HCT116 (cell line): ENCODE results near the gene COL4A4. TPM values are rescaled to one million over a fixed set of nuclear protein-coding genes. Genes with fewer than 3 reads are reported as not detected.

Experiments used
- ATAC-seq: fragments of 200-7000 bp; cut with Tn5 transposase; 2 replicates; pipeline ENCODE4 v1.9.1; 2020; ENCODE audit warnings: mild to moderate bottlenecking, moderate library complexity
- BruUV-seq: library from RNA; stranded (reverse); fragments of 400-500 nt; replicated peaks from 2 replicates; lab custom pipeline; 2021; lab: Mats Ljungman, UMichigan
- CTCF ChIA-PET: fragments of 300-600 bp; sonication (Branson Sonifier 250); formaldehyde crosslinking; loops from one replicate; lab custom pipeline; 2021; ENCODE audit warnings: antibody characterized with exemption; lab: Charles Lee
- POLR2A ChIA-PET: fragments of 300-600, 350-600 bp; sonication (Branson Sonifier 250); formaldehyde crosslinking; loops from one replicate; lab custom pipeline; 2021; ENCODE audit warnings: antibody characterized with exemption; lab: Charles Lee
- RAD21 ChIA-PET, 2 experiments: fragments of 300-600 bp; sonication (Branson Sonifier 250); formaldehyde crosslinking; loops; one replicate each; lab custom pipeline; 2023; ENCODE audit warnings: low total read pairs in 2 of 2; ENCODE audit not compliant: uncharacterized antibody in 2 of 2, unreplicated experiment in 2 of 2, low non-redundant PET in 1 of 2; lab: Charles Lee
- DNase-seq: peaks from one replicate; pipeline ENCODE4 v3.0.0-alpha.2; 2010; ENCODE audit warnings: low read depth, low spot score
- H2AFZ ChIP-seq: fragments of 200-600 bp; shearing (Covaris generic), sonication (generic); 2 replicates; pipeline ENCODE4 v1.6.1; 2017; ENCODE audit warnings: low read depth, mixed run types, mixed read lengths, antibody characterized with exemption, low read length; ENCODE audit not compliant: poor library complexity, severe bottlenecking
- H3K27ac ChIP-seq: 2 replicates; pipeline ENCODE4 v1.5.1; 2012; ENCODE audit warnings: low read depth, low read length
- H3K27me3 ChIP-seq: fragments of 200-600 bp; sonication (generic); 2 replicates; pipeline ENCODE4 v1.6.1; 2016; ENCODE audit warnings: mixed run types, low read length, mixed read lengths; ENCODE audit not compliant: insufficient read depth
- H3K36me3 ChIP-seq, 2 experiments: fragments of 200-500 bp in 1 of 2; fragments of 200-600 bp in 1 of 2; sonication (Bioruptor generic) in 1 of 2; sonication (generic) in 1 of 2; 2 replicates each; pipeline versions ENCODE4 v1.5.1 to v1.6.1; 2014 to 2016; ENCODE audit warnings: low read length in 2 of 2, inconsistent platforms in 1 of 2, mixed read lengths in 1 of 2, mixed run types in 1 of 2; ENCODE audit not compliant: insufficient read depth in 2 of 2, control insufficient read depth in 1 of 2
- H3K4me1 ChIP-seq, 2 experiments: fragments of 200-600 bp in 1 of 2; sonication (generic) in 1 of 2; 2 replicates each; pipeline versions ENCODE4 v1.5.1 to v1.6.1; 2012 to 2017; ENCODE audit warnings: low read length in 2 of 2, inconsistent platforms in 1 of 2, mild to moderate bottlenecking in 1 of 2, mixed read lengths in 1 of 2, mixed run types in 1 of 2, moderate library complexity in 1 of 2; ENCODE audit not compliant: insufficient read depth in 2 of 2, control insufficient read depth in 1 of 2
- H3K4me2 ChIP-seq: fragments of 200-600 bp; sonication (generic); 2 replicates; pipeline ENCODE4 v1.6.1; 2017; ENCODE audit warnings: mixed run types, low read length, mixed read lengths
- H3K4me3 ChIP-seq, 2 experiments: fragments of 200-600 bp in 1 of 2; sonication (generic) in 1 of 2; replicated peaks in 1 of 2; 2 replicates each; pipeline ENCODE4 v1.5.1; 2011 to 2016; ENCODE audit warnings: low read length in 2 of 2, control low read depth in 1 of 2, low read depth in 1 of 2, mild to moderate bottlenecking in 1 of 2, mixed read lengths in 1 of 2, mixed run types in 1 of 2
- H3K79me2 ChIP-seq: fragments of 200-600 bp; sonication (generic); 2 replicates; pipeline ENCODE4 v1.6.1; 2017; ENCODE audit warnings: mild to moderate bottlenecking, mixed run types, low read length, moderate library complexity, mixed read lengths; ENCODE audit not compliant: insufficient read depth
- H3K9ac ChIP-seq: fragments of 200-600 bp; sonication (generic); 2 replicates; pipeline ENCODE4 v1.6.1; 2016; ENCODE audit warnings: low read length, mixed read lengths
- H3K9me2 ChIP-seq: fragments of 200-600 bp; sonication (generic), shearing (Covaris generic); 2 replicates; pipeline ENCODE4 v1.6.1; 2017; ENCODE audit warnings: mixed run types, mild to moderate bottlenecking, moderate library complexity; ENCODE audit not compliant: insufficient read depth
- H3K9me3 ChIP-seq, 2 experiments: fragments of 200-500 bp in 1 of 2; fragments of 200-600 bp in 1 of 2; sonication (Bioruptor generic) in 1 of 2; sonication (generic) in 1 of 2; 2 replicates each; pipeline ENCODE4 v1.6.1; 2014 to 2017; ENCODE audit warnings: low read length in 2 of 2, mixed read lengths in 2 of 2, inconsistent platforms in 1 of 2, low read depth in 1 of 2, mild to moderate bottlenecking in 1 of 2, mixed run types in 1 of 2, moderate library complexity in 1 of 2; ENCODE audit not compliant: control insufficient read depth in 1 of 2, insufficient read depth in 1 of 2
- H4K20me1 ChIP-seq: fragments of 200-600 bp; sonication (generic), shearing (Covaris generic); 2 replicates; pipeline ENCODE4 v1.6.1; 2017; ENCODE audit warnings: mixed run types, mild to moderate bottlenecking, moderate library complexity; ENCODE audit not compliant: insufficient read depth
- EGR1 ChIP-seq: IDR thresholded peaks from 2 replicates; pipeline ENCODE4 v1.6.1; 2012; ENCODE audit warnings: low read depth
- ELF1 ChIP-seq: IDR thresholded peaks from 2 replicates; pipeline ENCODE4 v1.6.1; 2012; ENCODE audit warnings: low read depth, borderline replicate concordance
- EZH2phosphoT487 ChIP-seq: fragments of 200-600 bp; IDR thresholded peaks from 2 replicates; pipeline ENCODE4 v1.6.1; 2018; ENCODE audit warnings: antibody characterized with exemption, borderline replicate concordance
- JUND ChIP-seq: IDR thresholded peaks from 2 replicates; pipeline ENCODE4 v1.6.1; 2012
- POLR2A ChIP-seq: IDR thresholded peaks from 2 replicates; pipeline ENCODE4 v1.7.0; 2011; ENCODE audit warnings: borderline replicate concordance; ENCODE audit not compliant: insufficient read depth, insufficient read length; ENCODE audit errors: extremely low read depth
- POLR2AphosphoS5 ChIP-seq: IDR thresholded peaks from 2 replicates; pipeline ENCODE4 v1.6.1; 2011; ENCODE audit warnings: mild to moderate bottlenecking, low read depth, low read length, moderate library complexity
- SIN3A ChIP-seq: IDR thresholded peaks from 2 replicates; pipeline ENCODE4 v1.6.1; 2012; ENCODE audit warnings: low read depth
- SRF ChIP-seq: IDR thresholded peaks from 2 replicates; pipeline ENCODE4 v1.6.1; 2012; ENCODE audit warnings: low read depth
- TCF7L2 ChIP-seq: IDR thresholded peaks from 2 replicates; pipeline ENCODE4 v1.7.0; 2011; ENCODE audit warnings: borderline replicate concordance, inconsistent platforms; ENCODE audit not compliant: insufficient read depth, insufficient read length; ENCODE audit errors: extremely low read depth
- ZFX ChIP-seq: fragments of 450-650 bp; IDR thresholded peaks from 2 replicates; pipeline ENCODE4 v1.6.1; 2017
- ZNF274 ChIP-seq: fragments of 200-500 bp; sonication (Bioruptor generic); IDR thresholded peaks from 2 replicates; pipeline ENCODE4 v1.6.1; 2014; ENCODE audit warnings: mild to moderate bottlenecking, low read depth, low read length, inconsistent platforms
- intact Hi-C: fragments of 100-400 bp; cut with micrococcal nuclease; formaldehyde crosslinking; loops from 2 replicates; pipeline ENCODE4 v1.10.0; 2022
- total RNA-seq: library from RNA; stranded (reverse); gene quantifications from one replicate; pipeline ENCODE4 v1.2.1, GENCODE V29; 2021; ENCODE audit not compliant: unreplicated experiment
- TF ChIP-seq, protein P1 (sequence below): IDR thresholded peaks from 2 replicates; pipeline ENCODE4 v1.6.1; 2012
- TF ChIP-seq, protein P2 (sequence below): IDR thresholded peaks from 2 replicates; pipeline ENCODE4 v1.6.1; 2012; ENCODE audit warnings: low read depth
- TF ChIP-seq, protein P3 (sequence below): IDR thresholded peaks from 2 replicates; pipeline ENCODE4 v1.6.1; 2012
- TF ChIP-seq, protein P4 (sequence below): IDR thresholded peaks from 2 replicates; pipeline ENCODE4 v1.6.1; 2011; ENCODE audit warnings: mild to moderate bottlenecking, low read length, moderate library complexity; ENCODE audit not compliant: insufficient replicate concordance; ENCODE audit errors: extremely low read depth

Gene COL4A4
- total RNA-seq, 1 experiment from 2014 or later, result 5.9 TPM

DNA sequence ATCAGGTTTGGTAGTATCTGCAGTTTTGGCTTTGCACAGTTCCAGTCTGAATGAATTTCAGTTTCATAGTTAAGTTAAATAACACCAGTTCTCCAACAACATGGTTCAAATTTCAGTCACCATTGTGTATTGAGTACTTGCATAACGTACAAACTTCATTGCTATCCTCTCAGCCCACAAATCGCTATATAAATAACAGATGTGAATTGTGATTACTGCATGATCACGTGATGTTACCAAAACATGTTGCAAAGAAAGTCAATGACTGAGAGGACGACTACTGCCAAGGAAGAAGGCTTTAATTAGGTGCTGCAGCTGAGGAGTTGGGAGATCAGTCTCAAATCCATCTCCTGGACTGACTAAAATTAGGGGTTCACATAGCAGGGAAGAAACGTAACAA, 48.2 kb downstream of the COL4A4 start:
- Histone ChIP-seq H3K4me1 (no peaks in the 10 kb centered on the region), H4K20me1 (no peaks in the 10 kb centered on the region), H2AFZ (no peak overlapping the region), H3K79me2 (no peaks in the 10 kb centered on the region), H3K9ac (no peak overlapping the region), H3K27me3 (no peaks in the 10 kb centered on the region), H3K27ac (no peak overlapping the region), H3K4me3 (no peak overlapping the region), H3K9me2 (no peaks in the 10 kb centered on the region), H3K4me2 (no peak overlapping the region), H3K9me3 (no peaks in the 10 kb centered on the region), H3K36me3 (no peaks in the 10 kb centered on the region)
- DNase-seq, result no peak
- ChIA-PET RAD21 (no interaction called here), POLR2A (no interaction called here), CTCF (no interaction called here)
- TF ChIP-seq SIN3A (no peak), SRF (no peak), ZFX (no peak), EGR1 (no peak), TCF7L2 (no peak), POLR2A (no peak), JUND (no peak), POLR2AphosphoS5 (no peak), ZNF274 (no peak), EZH2phosphoT487 (no peak), ELF1 (no peak)
- TF ChIP-seq, protein P1, sequence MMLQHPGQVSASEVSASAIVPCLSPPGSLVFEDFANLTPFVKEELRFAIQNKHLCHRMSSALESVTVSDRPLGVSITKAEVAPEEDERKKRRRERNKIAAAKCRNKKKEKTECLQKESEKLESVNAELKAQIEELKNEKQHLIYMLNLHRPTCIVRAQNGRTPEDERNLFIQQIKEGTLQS, result no peak
- TF ChIP-seq, protein P2, sequence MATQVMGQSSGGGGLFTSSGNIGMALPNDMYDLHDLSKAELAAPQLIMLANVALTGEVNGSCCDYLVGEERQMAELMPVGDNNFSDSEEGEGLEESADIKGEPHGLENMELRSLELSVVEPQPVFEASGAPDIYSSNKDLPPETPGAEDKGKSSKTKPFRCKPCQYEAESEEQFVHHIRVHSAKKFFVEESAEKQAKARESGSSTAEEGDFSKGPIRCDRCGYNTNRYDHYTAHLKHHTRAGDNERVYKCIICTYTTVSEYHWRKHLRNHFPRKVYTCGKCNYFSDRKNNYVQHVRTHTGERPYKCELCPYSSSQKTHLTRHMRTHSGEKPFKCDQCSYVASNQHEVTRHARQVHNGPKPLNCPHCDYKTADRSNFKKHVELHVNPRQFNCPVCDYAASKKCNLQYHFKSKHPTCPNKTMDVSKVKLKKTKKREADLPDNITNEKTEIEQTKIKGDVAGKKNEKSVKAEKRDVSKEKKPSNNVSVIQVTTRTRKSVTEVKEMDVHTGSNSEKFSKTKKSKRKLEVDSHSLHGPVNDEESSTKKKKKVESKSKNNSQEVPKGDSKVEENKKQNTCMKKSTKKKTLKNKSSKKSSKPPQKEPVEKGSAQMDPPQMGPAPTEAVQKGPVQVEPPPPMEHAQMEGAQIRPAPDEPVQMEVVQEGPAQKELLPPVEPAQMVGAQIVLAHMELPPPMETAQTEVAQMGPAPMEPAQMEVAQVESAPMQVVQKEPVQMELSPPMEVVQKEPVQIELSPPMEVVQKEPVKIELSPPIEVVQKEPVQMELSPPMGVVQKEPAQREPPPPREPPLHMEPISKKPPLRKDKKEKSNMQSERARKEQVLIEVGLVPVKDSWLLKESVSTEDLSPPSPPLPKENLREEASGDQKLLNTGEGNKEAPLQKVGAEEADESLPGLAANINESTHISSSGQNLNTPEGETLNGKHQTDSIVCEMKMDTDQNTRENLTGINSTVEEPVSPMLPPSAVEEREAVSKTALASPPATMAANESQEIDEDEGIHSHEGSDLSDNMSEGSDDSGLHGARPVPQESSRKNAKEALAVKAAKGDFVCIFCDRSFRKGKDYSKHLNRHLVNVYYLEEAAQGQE, result no peak
- TF ChIP-seq, protein P3, sequence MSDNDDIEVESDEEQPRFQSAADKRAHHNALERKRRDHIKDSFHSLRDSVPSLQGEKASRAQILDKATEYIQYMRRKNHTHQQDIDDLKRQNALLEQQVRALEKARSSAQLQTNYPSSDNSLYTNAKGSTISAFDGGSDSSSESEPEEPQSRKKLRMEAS, result no peak
- TF ChIP-seq, protein P4, sequence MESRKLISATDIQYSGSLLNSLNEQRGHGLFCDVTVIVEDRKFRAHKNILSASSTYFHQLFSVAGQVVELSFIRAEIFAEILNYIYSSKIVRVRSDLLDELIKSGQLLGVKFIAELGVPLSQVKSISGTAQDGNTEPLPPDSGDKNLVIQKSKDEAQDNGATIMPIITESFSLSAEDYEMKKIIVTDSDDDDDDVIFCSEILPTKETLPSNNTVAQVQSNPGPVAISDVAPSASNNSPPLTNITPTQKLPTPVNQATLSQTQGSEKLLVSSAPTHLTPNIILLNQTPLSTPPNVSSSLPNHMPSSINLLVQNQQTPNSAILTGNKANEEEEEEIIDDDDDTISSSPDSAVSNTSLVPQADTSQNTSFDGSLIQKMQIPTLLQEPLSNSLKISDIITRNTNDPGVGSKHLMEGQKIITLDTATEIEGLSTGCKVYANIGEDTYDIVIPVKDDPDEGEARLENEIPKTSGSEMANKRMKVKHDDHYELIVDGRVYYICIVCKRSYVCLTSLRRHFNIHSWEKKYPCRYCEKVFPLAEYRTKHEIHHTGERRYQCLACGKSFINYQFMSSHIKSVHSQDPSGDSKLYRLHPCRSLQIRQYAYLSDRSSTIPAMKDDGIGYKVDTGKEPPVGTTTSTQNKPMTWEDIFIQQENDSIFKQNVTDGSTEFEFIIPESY, result no peak
- BruUV-seq, result no TSS peak
- intact Hi-C loops, result no loop called here
- no peak for ATAC-seq
